NCI-H1436 treated with DMSO at 0.1 percent for 48 hours (cell line): ENCODE measurements around the gene CCPG1.
A peak's percentile ranks its signal among the peaks of the same experiment; 100 is the strongest.

Source experiments
- DNase-seq: peaks from one replicate; lab custom pipeline; 2025; lab: John Stamatoyannopoulos, UW

CCPG1 gene

GRCh38 chr15:55319537-55320237 is 88.5 kb downstream of the CCPG1 start:
- DNase-seq = no peak

GRCh38 chr15:55318588-55319494 is 89.3 kb downstream of the CCPG1 start, which contains the start of the genes PIGB and PIGBOS1:
Gene PIGB (plus strand): TSS chr15:55319222. CDS start chr15:55319251, 29 bp downstream.
Gene PIGBOS1 (minus strand): TSS chr15:55319123. CDS start chr15:55317792, 1,331 bp downstream.
- DNase-seq = peak; percentile 25
